HG03520 (cell line): ENCODE data around the gene BICDL1.
"Not testable (repeated sequence)": the region's sequence is repeated elsewhere in the genome, so short reads cannot be mapped to it uniquely, and the experiment has no call there.

Experiments used
- ATAC-seq: cut with Tn5 transposase; IDR thresholded peaks from one replicate; pipeline ENCODE4 v1.9.1; 2021; ENCODE audit warnings: mild to moderate bottlenecking, moderate library complexity; ENCODE audit not compliant: unreplicated experiment

The BICDL1 gene

GRCh38 chr12:119988472-119989360 lies at the start of gene BICDL1:
Gene BICDL1 (plus strand): TSS chr12:119989236. CDS start chr12:119989869, 633 bp downstream.
- peak; percentile 81 for ATAC-seq

- no peak for ATAC-seq
Measured at GRCh38 chr12:119940897-119941296, 48.1 kb upstream of the BICDL1 start.

- no peak for ATAC-seq
Measured at GRCh38 chr12:119942386-119942785, 46.6 kb upstream of the BICDL1 start.

GRCh38 chr12:119946213-119946612 lies 42.8 kb upstream of the BICDL1 start:
- ATAC-seq, result no peak

- ATAC-seq, result no peak
Measured at GRCh38 chr12:119949145-119949544, 39.9 kb upstream of the BICDL1 start.

GRCh38 chr12:119949594-119949993 lies 39.4 kb upstream of the BICDL1 start:
- no peak for ATAC-seq

GRCh38 chr12:119956047-119956446 lies 33.0 kb upstream of the BICDL1 start:
- no peak for ATAC-seq

- ATAC-seq, result no peak
Measured at GRCh38 chr12:119957135-119957534, 31.9 kb upstream of the BICDL1 start.

- ATAC-seq, result no peak
Measured at GRCh38 chr12:119959435-119959834, 29.6 kb upstream of the BICDL1 start.

GRCh38 chr12:119964123-119964522 lies 24.9 kb upstream of the BICDL1 start:
- ATAC-seq, result no peak

GRCh38 chr12:119964929-119965328 lies 24.1 kb upstream of the BICDL1 start:
- no peak for ATAC-seq

- ATAC-seq, result no peak
Measured at GRCh38 chr12:119980242-119980641, 8.8 kb upstream of the BICDL1 start.

- ATAC-seq, result not testable (repeated sequence)
Measured at GRCh38 chr12:119980702-119981101, 8.3 kb upstream of the BICDL1 start.

- ATAC-seq, result peak; percentile 21
Measured at GRCh38 chr12:119989361-119989730, 310 bp downstream of the BICDL1 start.

- peak; percentile 17 for ATAC-seq
Measured at GRCh38 chr12:119989731-119990381, 820 bp downstream of the BICDL1 start.

GRCh38 chr12:119990382-119990874 lies 1.4 kb downstream of the BICDL1 start:
- no peak for ATAC-seq

GRCh38 chr12:119992129-119992705 lies 3.2 kb downstream of the BICDL1 start:
- no peak for ATAC-seq

- ATAC-seq, result no peak
Measured at GRCh38 chr12:119994892-119995658, 6.0 kb downstream of the BICDL1 start.

GRCh38 chr12:119996417-119996816 lies 7.4 kb downstream of the BICDL1 start:
- no peak for ATAC-seq

GRCh38 chr12:119998471-119999245 lies 9.6 kb downstream of the BICDL1 start:
- ATAC-seq, result no peak
